Activated CD4-positive, alpha-beta T cell treated with anti-CD3 and anti-CD28 coated beads, Interleukin-2, amount 50 U/mL, for 1 hour (primary cell): ENCODE measurements around the gene ASPN.

Experiments
- DNase-seq: peaks from one replicate; pipeline ENCODE4 v3.0.0-alpha.2; 2020

The ASPN gene

GRCh38 chr9:92503156-92503555 is 20.9 kb upstream of the ASPN start:
- no peak for DNase-seq

DNA sequence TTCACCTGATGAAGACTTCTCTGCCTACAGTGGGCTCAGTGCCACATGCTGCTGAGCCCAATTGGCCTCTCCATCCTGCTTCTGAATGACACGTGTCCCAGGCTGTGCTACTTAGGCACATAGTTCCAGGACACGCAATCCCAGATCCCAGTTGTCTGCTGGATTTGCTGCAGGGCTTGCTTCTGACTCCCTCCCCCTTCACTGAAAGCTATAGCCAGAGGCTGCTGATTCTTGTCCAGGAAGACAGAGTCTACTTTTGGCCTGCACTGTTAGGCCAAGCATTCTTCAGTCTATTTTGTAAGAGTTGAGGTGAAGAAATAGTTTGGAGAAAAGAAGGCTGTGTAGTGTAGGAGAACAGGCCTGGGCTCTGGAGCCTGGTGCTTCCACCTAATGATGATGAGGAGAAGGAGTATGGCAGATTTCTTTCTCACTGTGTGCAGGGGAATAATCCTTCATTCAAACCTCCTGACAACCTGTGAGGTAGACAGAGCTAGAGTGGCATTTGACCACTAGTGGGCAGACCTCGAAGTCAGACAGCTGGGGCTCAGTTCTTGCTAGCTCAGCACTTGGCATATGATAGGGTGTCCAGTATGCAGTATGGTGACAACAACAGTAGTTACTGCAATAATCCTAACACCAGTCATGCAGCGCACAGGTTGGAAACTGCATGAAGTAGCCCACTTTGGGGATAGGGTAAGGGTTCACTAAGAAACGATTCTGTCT is 19.5 kb upstream of the ASPN start:
- no peak for DNase-seq

DNA sequence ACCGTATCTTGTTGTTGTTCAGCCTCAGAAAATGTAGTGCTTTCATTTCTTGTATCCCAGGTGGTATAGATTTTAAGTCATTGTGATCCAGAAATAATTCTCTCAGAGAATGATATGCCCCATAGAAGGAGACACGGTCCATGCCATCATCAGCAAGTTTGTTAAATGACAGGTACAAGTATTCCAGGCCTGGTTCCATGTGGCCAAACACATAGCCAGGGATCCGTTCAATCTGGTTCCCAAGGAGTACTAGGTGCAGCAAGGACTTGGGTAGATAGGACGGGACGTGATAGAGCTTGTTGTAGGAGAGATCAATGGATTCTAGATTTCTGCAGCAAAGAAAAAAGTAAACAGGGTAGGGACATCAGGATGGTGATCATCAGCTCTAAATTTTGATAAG is 18.4 kb upstream of the ASPN start:
- no peak for DNase-seq

DNA sequence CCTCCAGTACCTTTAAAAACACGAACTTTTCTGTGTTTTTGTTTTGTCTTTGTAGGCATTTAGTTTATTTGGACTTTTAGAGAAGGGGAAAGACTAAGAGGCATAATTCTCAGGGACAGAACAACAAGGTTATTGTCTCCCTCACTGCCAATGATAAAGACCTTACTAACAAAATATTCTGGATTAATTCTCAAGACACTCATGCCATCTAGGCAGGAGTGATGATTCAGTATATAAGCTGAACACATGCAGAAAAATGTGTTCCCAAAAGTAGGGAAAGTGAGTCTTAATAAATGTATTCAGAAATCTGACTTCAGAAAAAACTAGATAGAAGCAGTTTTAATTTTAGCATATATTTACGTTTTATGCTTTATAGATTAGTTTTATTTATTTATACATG is 17.4 kb upstream of the ASPN start:
- no peak for DNase-seq

GRCh38 chr9:92496396-92497176 is 14.3 kb upstream of the ASPN start:
- DNase-seq: no peak

DNA sequence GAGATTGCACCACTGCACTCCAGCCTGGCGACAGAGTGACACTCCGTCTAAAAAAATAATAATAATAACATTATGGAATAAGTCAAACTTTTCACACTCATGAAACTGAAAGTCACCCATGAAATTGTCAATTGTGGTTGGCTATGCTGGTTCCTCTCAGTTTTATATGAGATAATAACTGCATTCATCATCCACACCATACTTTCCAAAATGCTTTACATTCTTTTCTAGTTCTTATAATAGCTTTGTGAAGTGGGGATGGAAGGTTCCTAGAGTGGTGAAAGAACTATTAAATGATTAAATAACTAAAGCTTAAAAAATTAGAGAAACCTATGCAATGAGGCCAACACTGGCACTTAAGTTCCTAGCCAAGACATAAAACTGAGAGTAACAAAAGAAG is 12.6 kb upstream of the ASPN start:
- DNase-seq: no peak

GRCh38 chr9:92493749-92494387 is 11.6 kb upstream of the ASPN start:
- DNase-seq: no peak

DNA sequence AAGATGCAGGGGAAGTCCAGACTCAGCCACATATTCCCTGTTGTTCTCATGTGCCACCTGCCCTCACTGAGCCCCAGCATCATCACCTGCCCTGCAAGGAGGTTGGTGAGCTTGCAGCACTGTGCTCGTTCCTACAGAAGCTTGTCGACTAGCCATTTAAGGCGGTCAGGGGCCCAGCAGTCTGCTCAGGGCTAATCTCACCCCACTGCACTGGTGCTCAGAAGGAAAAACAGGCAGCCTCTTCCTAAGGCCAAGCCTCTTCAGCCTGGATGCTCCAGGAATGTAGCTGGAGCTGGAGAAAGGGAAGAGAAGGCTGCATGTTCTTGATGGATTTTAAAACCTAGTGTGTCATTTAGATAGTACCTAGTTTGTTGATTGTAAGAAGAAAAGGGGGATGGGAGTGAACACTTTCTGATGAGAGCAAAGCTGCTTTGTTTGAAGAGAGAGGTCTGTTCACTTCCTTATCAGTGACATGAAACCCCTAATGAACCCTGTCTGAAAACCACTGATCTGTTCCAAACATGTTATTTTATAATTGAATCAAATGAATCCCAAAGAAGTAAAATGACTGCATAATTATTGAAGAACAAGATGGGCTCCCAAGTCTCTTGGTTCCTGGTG is 10.6 kb upstream of the ASPN start:
- no peak for DNase-seq

GRCh38 chr9:92488681-92489550 is 6.6 kb upstream of the ASPN start:
- no peak for DNase-seq

- DNase-seq: no peak
Measured at GRCh38 chr9:92486371-92486770, 4.1 kb upstream of the ASPN start.

- no peak for DNase-seq
Measured at GRCh38 chr9:92484563-92484962, 2.3 kb upstream of the ASPN start.

GRCh38 chr9:92483627-92484545 is 1.6 kb upstream of the ASPN start:
- DNase-seq: no peak

DNA sequence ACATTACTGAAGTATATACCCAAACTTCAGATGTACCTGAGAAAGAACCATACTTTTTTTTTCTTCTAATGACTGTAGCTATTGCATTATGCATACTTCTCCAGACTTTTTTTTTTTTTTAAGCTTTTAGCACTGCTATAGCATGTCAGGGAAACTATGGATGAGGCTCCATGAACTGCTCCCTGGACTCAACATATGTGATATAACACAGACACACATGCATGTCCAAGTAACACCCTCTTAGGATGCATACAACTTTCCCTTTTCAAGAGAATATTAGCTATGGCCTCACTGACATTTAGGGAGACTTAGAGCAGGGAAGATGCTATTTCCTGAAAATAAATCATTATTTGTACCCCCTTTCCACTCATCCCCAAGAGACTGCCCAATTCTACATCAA is 499 bp upstream of the ASPN start:
- DNase-seq: no peak

DNA sequence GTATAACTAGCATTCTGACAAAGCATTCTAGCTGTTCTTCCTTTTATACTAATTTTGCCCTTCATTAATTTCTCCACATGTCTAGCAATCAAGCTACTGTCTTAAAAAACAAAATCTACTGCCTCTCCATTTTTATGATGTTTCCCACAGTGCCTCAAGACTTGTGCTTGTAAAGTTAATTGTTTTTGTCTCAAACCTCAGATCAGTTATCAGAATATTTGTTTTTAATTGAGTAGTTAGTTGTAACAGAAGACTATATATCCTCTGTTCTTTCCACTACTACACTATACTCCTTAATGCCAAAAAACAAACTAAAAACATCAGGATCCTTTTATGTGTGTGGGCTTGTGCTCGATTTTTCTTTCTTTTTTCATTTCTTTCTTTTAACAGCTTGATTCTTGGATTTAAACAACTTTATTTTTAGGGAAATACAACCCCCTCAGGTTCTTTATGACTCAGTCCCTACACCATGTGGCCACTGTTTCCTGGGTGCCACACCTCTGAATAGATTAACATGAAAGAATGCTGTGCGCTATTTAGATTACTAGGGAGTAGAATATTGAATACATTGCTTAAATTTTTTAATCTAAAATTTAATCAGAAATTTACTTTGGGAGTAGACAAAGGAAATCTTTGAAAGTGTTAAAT is 1.2 kb downstream of the ASPN start:
- DNase-seq: no peak

DNA sequence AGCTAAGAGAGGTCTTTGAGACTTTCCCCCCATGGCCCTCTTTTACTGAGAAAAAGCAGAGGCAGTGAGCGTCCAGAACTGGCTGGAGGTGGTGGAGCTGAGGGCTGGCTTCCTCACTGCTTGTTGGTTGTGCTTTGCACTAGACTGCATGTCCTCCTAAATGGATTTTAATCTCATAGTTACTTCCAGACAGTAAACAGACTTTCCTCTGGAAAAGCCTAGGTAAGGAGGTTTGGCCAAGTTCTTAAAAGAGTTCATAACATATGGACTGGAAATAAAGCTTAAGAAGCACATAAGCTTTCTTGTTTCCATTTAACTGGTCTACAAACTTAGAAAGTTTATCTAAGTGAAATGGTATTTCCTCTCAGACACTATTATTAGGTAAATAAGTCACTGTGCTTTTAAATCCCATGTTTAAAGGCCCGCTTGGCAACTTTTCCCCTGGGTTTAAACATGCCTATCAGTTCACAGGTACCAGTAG is 2.0 kb downstream of the ASPN start:
- DNase-seq: no peak

- DNase-seq: no peak
Measured at GRCh38 chr9:92479346-92479745, 3.0 kb downstream of the ASPN start.

DNA sequence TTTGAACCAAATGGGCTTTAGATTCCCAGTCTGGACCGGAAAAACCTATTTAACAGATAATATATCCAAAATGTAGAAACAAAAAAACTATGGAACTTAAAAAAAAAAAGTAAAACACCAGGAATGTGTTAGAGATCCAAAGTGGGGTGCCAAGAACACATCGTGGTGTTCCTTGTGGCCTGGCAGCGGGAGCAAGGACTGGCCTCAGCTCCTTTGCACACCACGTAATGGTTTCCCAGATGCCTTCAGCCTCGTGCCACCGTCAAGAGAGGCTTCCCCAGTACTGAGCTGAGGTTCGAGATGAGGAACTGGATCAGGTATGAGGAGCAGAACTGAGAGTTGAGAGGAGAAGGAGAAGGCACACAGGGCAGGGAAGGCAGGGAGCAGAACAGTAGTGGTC is 3.5 kb downstream of the ASPN start:
- DNase-seq: no peak

DNA sequence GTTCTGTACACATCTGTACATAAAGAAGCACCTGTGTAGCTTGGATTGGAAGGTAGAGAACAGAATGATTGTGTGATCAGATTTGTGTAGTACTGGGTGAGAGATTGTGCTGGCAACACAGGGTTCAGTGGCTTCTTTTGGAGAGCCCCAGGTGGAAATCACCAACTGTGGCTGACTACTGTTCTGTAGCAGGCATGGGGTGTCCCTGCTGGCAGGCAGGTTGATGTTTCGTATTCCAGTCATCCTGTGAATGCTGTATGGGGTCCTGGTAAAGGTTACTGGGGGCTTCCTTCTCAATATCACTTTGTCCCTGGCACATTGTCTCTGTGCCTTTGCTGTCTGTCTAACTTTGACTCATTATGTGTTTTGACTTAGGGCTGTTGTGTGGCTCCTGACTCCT is 5.3 kb downstream of the ASPN start:
- DNase-seq: no peak

GRCh38 chr9:92474587-92474986 is 7.7 kb downstream of the ASPN start:
- no peak for DNase-seq

- DNase-seq: no peak
Measured at GRCh38 chr9:92468206-92468605, 14.1 kb downstream of the ASPN start.

GRCh38 chr9:92467511-92467910 is 14.8 kb downstream of the ASPN start:
- no peak for DNase-seq
